A549 (cell line): ENCODE data around the gene DCBLD2. TPM values are rescaled to one million over a fixed set of nuclear protein-coding genes. Genes with fewer than 3 reads are reported as not detected.

Source experiments
- ATAC-seq, 2 experiments: fragments of 200-7000 bp in 1 of 2; fragments of >200 bp in 1 of 2; cut with Nextera tagmentation in 1 of 2; cut with Tn5 transposase in 1 of 2; 3 replicates each; pipeline versions ENCODE4 v1.8.0 to v1.9.1; 2018 to 2020; ENCODE audit warnings: mild to moderate bottlenecking in 1 of 2, moderate library complexity in 1 of 2
- CTCF ChIA-PET: fragments of 300-600 bp; sonication (Branson Sonifier 250); formaldehyde crosslinking; extraction: SDS; loops from one replicate; lab custom pipeline; 2021; ENCODE audit warnings: antibody characterized with exemption, inconsistent platforms; lab: Yijun Ruan, JAX
- POLR2A ChIA-PET: fragments of 350-600 bp; formaldehyde crosslinking; extraction: SDS; loops from one replicate; lab custom pipeline; 2021; ENCODE audit warnings: antibody characterized with exemption, inconsistent platforms; lab: Yijun Ruan, JAX
- DNase-seq, 2 experiments: peaks; one replicate each; pipeline versions ENCODE4 v3.0.0 to v3.0.0-alpha.2; 2011 to 2016; ENCODE audit warnings: low read depth in 1 of 2, low spot score in 1 of 2
- FAIRE-seq: peaks from 2 replicates; lab custom pipeline; 2011; peaks lifted over from hg19 to GRCh38; lab: Jason Lieb, UNC
- H3K27ac ChIP-seq, 2 experiments: fragments of >200 bp; sonication (Bioruptor Twin); formaldehyde crosslinking; 3 replicates each; pipeline ENCODE4 v1.5.1; 2016 to 2017
- H3K4me1 ChIP-seq: fragments of >200 bp; sonication (Bioruptor Twin); formaldehyde crosslinking; 3 replicates; pipeline ENCODE4 v1.6.1; 2016
- H3K4me2 ChIP-seq: fragments of >200 bp; sonication (Bioruptor Twin); formaldehyde crosslinking; 3 replicates; pipeline ENCODE4 v1.6.1; 2016
- H3K4me3 ChIP-seq: fragments of >200 bp; sonication (Bioruptor Twin); formaldehyde crosslinking; 3 replicates; pipeline ENCODE4 v1.5.1; 2016
- H3K9me3 ChIP-seq: fragments of >200 bp; sonication (Bioruptor Twin); formaldehyde crosslinking; 3 replicates; pipeline ENCODE4 v1.6.1; 2016
- ATOH8 ChIP-seq: fragments of 250-450 bp; sonication (Bioruptor Pico); IDR thresholded peaks from 2 replicates; pipeline ENCODE4 v1.5.0; 2020; ENCODE audit warnings: low read depth, mild to moderate bottlenecking, moderate library complexity
- CBX8 ChIP-seq: fragments of 200-600 bp; sonication (generic); IDR thresholded peaks from 2 replicates; pipeline ENCODE4 v1.6.1; 2016
- CEBPB ChIP-seq, 2 experiments: fragments of >200 bp in 1 of 2; sonication (Bioruptor Twin) in 1 of 2; formaldehyde crosslinking in 1 of 2; IDR thresholded peaks; 2 replicates each; pipeline ENCODE4 v1.6.1; 2012 to 2016
- CHD2 ChIP-seq: fragments of 150-350 bp; IDR thresholded peaks from 2 replicates; pipeline ENCODE4 v1.6.1; 2014; ENCODE audit warnings: low read length; ENCODE audit not compliant: partially characterized antibody
- CTCF ChIP-seq: fragments of >200 bp; sonication (Bioruptor Twin); formaldehyde crosslinking; IDR thresholded peaks from 3 replicates; pipeline ENCODE4 v1.5.1; 2016
- EHF ChIP-seq: fragments of 250-450 bp; sonication (Bioruptor Pico); IDR thresholded peaks from 2 replicates; pipeline ENCODE4 v1.5.0; 2020; ENCODE audit warnings: mild to moderate bottlenecking
- EP300 ChIP-seq, 2 experiments: fragments of >200 bp; sonication (Bioruptor Twin); formaldehyde crosslinking; IDR thresholded peaks; 2 replicates in 1 of 2; 3 replicates in 1 of 2; pipeline ENCODE4 v1.6.1; 2016 to 2017
- ESRRA ChIP-seq: fragments of 150-350 bp; IDR thresholded peaks from 2 replicates; pipeline ENCODE4 v1.6.1; 2014; ENCODE audit warnings: mild to moderate bottlenecking, low read length, borderline replicate concordance
- FOSB ChIP-seq: fragments of 250-450 bp; sonication (Bioruptor Pico); IDR thresholded peaks from 2 replicates; pipeline ENCODE4 v1.5.0; 2020; ENCODE audit warnings: mild to moderate bottlenecking, moderate library complexity
- GATA3 ChIP-seq: IDR thresholded peaks from 2 replicates; pipeline ENCODE4 v1.6.1; 2012; ENCODE audit warnings: borderline replicate concordance
- HDAC2 ChIP-seq: fragments of 200-600 bp; sonication (generic); IDR thresholded peaks from 2 replicates; pipeline ENCODE4 v1.6.1; 2016
- HES2 ChIP-seq: fragments of >200 bp; sonication (Bioruptor Twin); formaldehyde crosslinking; IDR thresholded peaks from 2 replicates; pipeline ENCODE4 v1.6.1; 2016
- HOXB13 ChIP-seq: fragments of 250-450 bp; sonication (Bioruptor Pico); IDR thresholded peaks from 2 replicates; pipeline ENCODE4 v1.5.0; 2020; ENCODE audit warnings: low read depth, mild to moderate bottlenecking, moderate library complexity
- JUN ChIP-seq, 2 experiments: fragments of >200 bp; sonication (Bioruptor Twin); formaldehyde crosslinking; IDR thresholded peaks; 2 replicates in 1 of 2; 3 replicates in 1 of 2; pipeline ENCODE4 v1.6.1; 2016 to 2017
- MAX ChIP-seq: IDR thresholded peaks from 2 replicates; pipeline ENCODE4 v1.6.1; 2012
- MYC ChIP-seq: IDR thresholded peaks from 2 replicates; pipeline ENCODE4 v1.6.1; 2012; ENCODE audit warnings: mild to moderate bottlenecking, inconsistent platforms, low read length, improper control_type of control experiment, borderline replicate concordance
- PBX3 ChIP-seq: IDR thresholded peaks from 2 replicates; pipeline ENCODE4 v1.6.1; 2012
- POLR2AphosphoS2 ChIP-seq: conservative IDR thresholded peaks from 2 replicates; pipeline ENCODE4 v1.6.1; 2012; ENCODE audit warnings: low read length, improper control_type of control experiment, inconsistent platforms
- TP53 ChIP-seq: fragments of 250-450 bp; sonication (Bioruptor Pico); IDR thresholded peaks from 2 replicates; pipeline ENCODE4 v1.5.0; 2021; ENCODE audit warnings: mild to moderate bottlenecking, moderate library complexity
- ZFP36 ChIP-seq: fragments of 450-650 bp; IDR thresholded peaks from 2 replicates; pipeline ENCODE4 v1.6.1; 2014; ENCODE audit warnings: borderline replicate concordance; ENCODE audit not compliant: partially characterized antibody
- ZNF302 ChIP-seq: fragments of 250-450 bp; sonication (Bioruptor Pico); IDR thresholded peaks from 2 replicates; pipeline ENCODE4 v1.9.0; 2021; ENCODE audit warnings: inconsistent platforms, mild to moderate bottlenecking, moderate library complexity
- ZSCAN20 ChIP-seq: fragments of 250-450 bp; sonication (Bioruptor Pico); IDR thresholded peaks from 2 replicates; pipeline ENCODE4 v1.8.0; 2022; ENCODE audit warnings: mild to moderate bottlenecking, moderate library complexity
- WGBS: methylation state at CpG from one replicate; pipeline ENCODE4 v1.1.6; 2017; ENCODE audit errors: missing lambda C conversion rate; 5-methylcytosine and 5-hydroxymethylcytosine counted together
- polyA plus RNA-seq, 4 experiments: library from polyadenylated mRNA; depleted of rRNA in 3 of 4; stranded (reverse); fragments of >200 nt; fragmentation: RNase III in 1 of 4; extraction: RNeasy Plus Mini Kit Qiagen cat#74134 plus additional on column Dnase treatment in 1 of 4; gene quantifications; 2 replicates in 3 of 4; 3 replicates in 1 of 4; pipeline ENCODE4 v1.2.3, GENCODE V29; 2011 to 2017

DCBLD2 gene
- polyA plus RNA-seq, 2 of the 4 experiments (the other 2 are of a cell fraction), result 266 to 623 TPM

- TF ChIP-seq ESRRA (no peak), GATA3 (no peak), EP300 (IDR thresholded peaks at IDR 0.05) (no peak), PBX3 (no peak), TP53 (CRISPR knock-in tag) (no peak)
These were observed 6.5 kb downstream of the DCBLD2 start (continued) for GRCh38 chr3:98894791-98895576.

GRCh38 chr3:98893740-98894139 is 7.8 kb downstream of the DCBLD2 start:
- WGBS, result 4% methylated on average over 3 of the region's 3 CpGs
- H3K27ac ChIP-seq, result peak overlapping the region; percentile 86 to 95
- H3K9me3 ChIP-seq, result no peaks in the 10 kb centered on the region
- H3K4me2 ChIP-seq, result peak overlapping the region; percentile 95
- TF ChIP-seq ESRRA (no peak), POLR2AphosphoS2 (peak; percentile 36; the same call in 1 of the 2 replicates), HOXB13 (CRISPR knock-in tag) (no peak), ZNF302 (CRISPR knock-in tag) (no peak), ZSCAN20 (CRISPR knock-in tag) (no peak), HES2 (no peak), ATOH8 (no peak), HDAC2 (no peak)
- DNase-seq, result no peak
- ATAC-seq, result peak; percentile 5 to 33; a peak in 3 of 6 replicates
- peak overlapping the region; percentile 93 for H3K4me3 ChIP-seq
- peaks cover 76% of the 10 kb centered on the region for H3K4me1 ChIP-seq
- peak; percentile 96 for FAIRE-seq
- CTCF ChIA-PET, result interaction anchor here (0.6 to 1.5 kb wide), 5 partner anchors 8 to 100 kb away, joined by 3 to 7 read pairs (median 3); no protein-coding TSS in a partner anchor
- POLR2A ChIA-PET, result interaction anchor here (0.6 to 3.2 kb wide), 9 partner anchors 8 to 100 kb away, joined by 3 to 17 read pairs (median 4); partner anchors contain the start of gene DCBLD2

- CTCF ChIA-PET, result interaction anchor here (1.2 to 1.4 kb wide), 3 partner anchors 79 to 93 kb away, joined by 3 to 4 read pairs (median 3); no protein-coding TSS in a partner anchor
- no peak for TF ChIP-seq FOSB (CRISPR knock-in tag)
- peak in 1 of 2 experiments; percentile 48; a peak in 1 of 5 replicates for TF ChIP-seq JUN (IDR thresholded peaks at IDR 0.05)
- no peak for TF ChIP-seq EHF (CRISPR knock-in tag)
- TF ChIP-seq CHD2, result no peak
- TF ChIP-seq CBX8, result no peak
- TF ChIP-seq MAX, result no peak
- TF ChIP-seq MYC, result no peak
- TF ChIP-seq CEBPB (IDR thresholded peaks at IDR 0.05), result peak in 1 of 2 experiments; percentile 39; a peak in 1 of 4 replicates
- TF ChIP-seq ESRRA, result no peak
- no peak for TF ChIP-seq CTCF
- no peak for TF ChIP-seq ZFP36
- TF ChIP-seq, all 56 proteins: peak for 2
- no peak for DNase-seq
- Histone ChIP-seq H3K4me3 (peak overlapping the region; percentile 93), H3K27ac (peak overlapping the region; percentile 86 to 95), H3K9me3 (no peaks in the 10 kb centered on the region), H3K4me2 (peak overlapping the region; percentile 95), H3K4me1 (peaks cover 91% of the 10 kb centered on the region)
- 5% methylated on average over 3 of the region's 3 CpGs for WGBS
- POLR2A ChIA-PET, result interaction anchor here (3.2 kb wide), 1 partner anchor 9 kb away, joined by 17 read pairs; the partner anchor contains the start of gene DCBLD2
- FAIRE-seq, result no peak
- ATAC-seq, result peak in 1 of 2 experiments; percentile 9; a peak in 3 of 6 replicates
These were observed 9.2 kb downstream of the DCBLD2 start for GRCh38 chr3:98892263-98892662.
